ENCODE results near the gene DTWD1. TPM values are rescaled to one million over a fixed set of nuclear protein-coding genes. Genes with fewer than 3 reads are reported as not detected.

DTWD1 gene
- total RNA-seq, 1 donor from 2014 or later: 25.8 TPM

Other genes with a start within 250 kb of the DTWD1 start
- not detected in 2 replicates for gene FGF7, start 197.8 kb upstream of the DTWD1 start, total RNA-seq
- 2.1 and 2.7 TPM in 2 replicates for gene FAM227B, start 230 bp upstream of the DTWD1 start, total RNA-seq